Measurements from ENCODE around the gene C2orf72. TPM values are rescaled to one million over a fixed set of nuclear protein-coding genes. Genes with fewer than 3 reads are reported as not detected.

C2orf72 gene
- total RNA-seq, 1 experiment from 2014 or later: 0.66 TPM

- no peak for TF ChIP-seq CTCF (IDR thresholded peaks at IDR 0.05; ENCODE audit: unreplicated experiment)
- no peaks in the 10 kb centered on the region for H3K4me1 Mint-ChIP-seq (ENCODE audit: low read depth, unreplicated experiment)
- peaks cover 37% of the 10 kb centered on the region for H3K27me3 Mint-ChIP-seq (ENCODE audit: unreplicated experiment)
- intact Hi-C loops (cut with micrococcal nuclease; ENCODE audit: unreplicated experiment): no loop called here
- H3K36me3 Mint-ChIP-seq (ENCODE audit: insufficient read depth, unreplicated experiment): no peaks in the 10 kb centered on the region
- H3K27ac Mint-ChIP-seq (ENCODE audit: unreplicated experiment): no peak overlapping the region
- no peak for DNase-seq
- no peak overlapping the region for H3K4me3 Mint-ChIP-seq (ENCODE audit: low read depth, unreplicated experiment)
- H3K9me3 Mint-ChIP-seq (ENCODE audit: low read depth, unreplicated experiment): no peaks in the 10 kb centered on the region
- CTCF ChIA-PET: interaction anchor here (0.7 kb wide), 1 partner anchor 654 kb away, joined by 6 read pairs; no protein-coding TSS in a partner anchor
- no TSS peak for BruUV-seq (replicated peaks)
Measured at GRCh38 chr2:231043796-231044195, 6.5 kb downstream of the C2orf72 start.

GRCh38 chr2:231046916-231047273, 9.6 kb downstream of the C2orf72 start:
- BruUV-seq (replicated peaks): no TSS peak
- no peak for DNase-seq
- Mint-ChIP-seq H3K27me3 (ENCODE audit: unreplicated experiment) (peaks cover 6% of the 10 kb centered on the region), H3K36me3 (ENCODE audit: insufficient read depth, unreplicated experiment) (no peaks in the 10 kb centered on the region), H3K4me1 (ENCODE audit: low read depth, unreplicated experiment) (no peaks in the 10 kb centered on the region), H3K27ac (ENCODE audit: unreplicated experiment) (no peak overlapping the region), H3K9me3 (ENCODE audit: low read depth, unreplicated experiment) (no peaks in the 10 kb centered on the region), H3K4me3 (ENCODE audit: low read depth, unreplicated experiment) (no peak overlapping the region)
- no peak for TF ChIP-seq CTCF (IDR thresholded peaks at IDR 0.05; ENCODE audit: unreplicated experiment)
- intact Hi-C loops (cut with micrococcal nuclease; ENCODE audit: unreplicated experiment): no loop called here
- CTCF ChIA-PET: no interaction called here

- no peak overlapping the region for H3K4me3 Mint-ChIP-seq (ENCODE audit: low read depth, unreplicated experiment)
- intact Hi-C loops (cut with micrococcal nuclease; ENCODE audit: unreplicated experiment): no loop called here
- DNase-seq: peak; percentile 22
- CTCF ChIA-PET: no interaction called here
- H3K36me3 Mint-ChIP-seq (ENCODE audit: insufficient read depth, unreplicated experiment): no peaks in the 10 kb centered on the region
- BruUV-seq (replicated peaks): no TSS peak
- TF ChIP-seq CTCF (IDR thresholded peaks at IDR 0.05; ENCODE audit: unreplicated experiment): no peak
- H3K9me3 Mint-ChIP-seq (ENCODE audit: low read depth, unreplicated experiment): no peaks in the 10 kb centered on the region
- peaks cover 1% of the 10 kb centered on the region for H3K27me3 Mint-ChIP-seq (ENCODE audit: unreplicated experiment)
- H3K27ac Mint-ChIP-seq (ENCODE audit: unreplicated experiment): no peak overlapping the region
- H3K4me1 Mint-ChIP-seq (ENCODE audit: low read depth, unreplicated experiment): no peaks in the 10 kb centered on the region
Measured at GRCh38 chr2:231047274-231047922, 10.1 kb downstream of the C2orf72 start.

- H3K27me3 Mint-ChIP-seq (ENCODE audit: unreplicated experiment): peaks cover 2% of the 10 kb centered on the region
- intact Hi-C loops (cut with micrococcal nuclease; ENCODE audit: unreplicated experiment): no loop called here
- H3K27ac Mint-ChIP-seq (ENCODE audit: unreplicated experiment): no peak overlapping the region
- TF ChIP-seq CTCF (IDR thresholded peaks at IDR 0.05; ENCODE audit: unreplicated experiment): no peak
- no peak for DNase-seq
- peaks cover 8% of the 10 kb centered on the region for H3K36me3 Mint-ChIP-seq (ENCODE audit: insufficient read depth, unreplicated experiment)
- CTCF ChIA-PET: interaction anchor here (0.6 kb wide), 1 partner anchor 56 kb away, joined by 6 read pairs; no protein-coding TSS in a partner anchor
- H3K9me3 Mint-ChIP-seq (ENCODE audit: low read depth, unreplicated experiment): no peaks in the 10 kb centered on the region
- no peak overlapping the region for H3K4me3 Mint-ChIP-seq (ENCODE audit: low read depth, unreplicated experiment)
- BruUV-seq (replicated peaks): no TSS peak
- H3K4me1 Mint-ChIP-seq (ENCODE audit: low read depth, unreplicated experiment): peaks cover 3% of the 10 kb centered on the region
Measured at GRCh38 chr2:231047923-231048915, 10.9 kb downstream of the C2orf72 start.
